Occipital lobe (tissue), 2 donors: ENCODE measurements around the gene RNU1-4. TPM values are rescaled to one million over a fixed set of nuclear protein-coding genes. Genes with fewer than 3 reads are reported as not detected.
"Not testable (repeated sequence)": the region's sequence is repeated elsewhere in the genome, so short reads cannot be mapped to it uniquely, and the experiment has no call there.

Experiments
- DNase-seq: peaks from one replicate; lab custom pipeline; 2025; lab: John Stamatoyannopoulos, UW
- total RNA-seq: library from RNA; depleted of rRNA; stranded (reverse); fragments of >200 nt; gene quantifications from one replicate; pipeline ENCODE4 v1.2.3, GENCODE V29; 2014

The RNU1-4 gene
- total RNA-seq, 1 donor from 2014 or later: under 0.01 TPM

GRCh38 chr1:16765731-16766605 lies 25.7 kb downstream of the RNU1-4 start:
- DNase-seq: peak; percentile 8

GRCh38 chr1:16766689-16767256 lies 26.5 kb downstream of the RNU1-4 start:
- DNase-seq: not testable (repeated sequence)

- peak; percentile 34 for DNase-seq
Measured at GRCh38 chr1:16770139-16770759, 29.9 kb downstream of the RNU1-4 start.

- not testable (repeated sequence) for DNase-seq
Measured at GRCh38 chr1:16770896-16771446, 30.7 kb downstream of the RNU1-4 start.

- not testable (repeated sequence) for DNase-seq
Measured at GRCh38 chr1:16772275-16773204, 32.2 kb downstream of the RNU1-4 start.

GRCh38 chr1:16773205-16773596 lies 32.9 kb downstream of the RNU1-4 start:
- DNase-seq: not testable (repeated sequence)

- DNase-seq: not testable (repeated sequence)
Measured at GRCh38 chr1:16773723-16774122, 33.4 kb downstream of the RNU1-4 start.

GRCh38 chr1:16774773-16775172 lies 34.5 kb downstream of the RNU1-4 start:
- DNase-seq: not testable (repeated sequence)

- DNase-seq: not testable (repeated sequence)
Measured at GRCh38 chr1:16775290-16775689, 35.0 kb downstream of the RNU1-4 start.

GRCh38 chr1:16776248-16776647 lies 35.9 kb downstream of the RNU1-4 start:
- DNase-seq: not testable (repeated sequence)

- DNase-seq: not testable (repeated sequence)
Measured at GRCh38 chr1:16776835-16777234, 36.5 kb downstream of the RNU1-4 start.

- DNase-seq: not testable (repeated sequence)
Measured at GRCh38 chr1:16777821-16778220, 37.5 kb downstream of the RNU1-4 start.

- DNase-seq: not testable (repeated sequence)
Measured at GRCh38 chr1:16779525-16779924, 39.2 kb downstream of the RNU1-4 start.

- not testable (repeated sequence) for DNase-seq
Measured at GRCh38 chr1:16781033-16781432, 40.7 kb downstream of the RNU1-4 start.

GRCh38 chr1:16781625-16782024 lies 41.3 kb downstream of the RNU1-4 start:
- not testable (repeated sequence) for DNase-seq

- not testable (repeated sequence) for DNase-seq
Measured at GRCh38 chr1:16784955-16785354, 44.6 kb downstream of the RNU1-4 start.

GRCh38 chr1:16786362-16786761 lies 46.0 kb downstream of the RNU1-4 start:
- DNase-seq: not testable (repeated sequence)

GRCh38 chr1:16787175-16787574 lies 46.9 kb downstream of the RNU1-4 start:
- not testable (repeated sequence) for DNase-seq

GRCh38 chr1:16787711-16788110 lies 47.4 kb downstream of the RNU1-4 start:
- not testable (repeated sequence) for DNase-seq
